WI38 (cell line): ENCODE measurements around the gene IRAK1.
"Not testable (repeated sequence)": the region's sequence is repeated elsewhere in the genome, so short reads cannot be mapped to it uniquely, and the experiment has no call there.

ENCODE experiments used
- H3K4me3 ChIP-seq: 2 replicates; pipeline ENCODE4 v1.5.1; 2011; ENCODE audit warnings: low read depth, mild to moderate bottlenecking, control low read depth, low read length
- TF ChIP-seq, protein P1 (sequence below): IDR thresholded peaks from 2 replicates; pipeline ENCODE4 v1.5.1; 2012; ENCODE audit warnings: low read depth, mild to moderate bottlenecking, control low read depth, low read length

Gene IRAK1

GRCh38 chrX:154002215-154002719 lies 17.4 kb downstream of the IRAK1 start:
- TF ChIP-seq, protein P1, sequence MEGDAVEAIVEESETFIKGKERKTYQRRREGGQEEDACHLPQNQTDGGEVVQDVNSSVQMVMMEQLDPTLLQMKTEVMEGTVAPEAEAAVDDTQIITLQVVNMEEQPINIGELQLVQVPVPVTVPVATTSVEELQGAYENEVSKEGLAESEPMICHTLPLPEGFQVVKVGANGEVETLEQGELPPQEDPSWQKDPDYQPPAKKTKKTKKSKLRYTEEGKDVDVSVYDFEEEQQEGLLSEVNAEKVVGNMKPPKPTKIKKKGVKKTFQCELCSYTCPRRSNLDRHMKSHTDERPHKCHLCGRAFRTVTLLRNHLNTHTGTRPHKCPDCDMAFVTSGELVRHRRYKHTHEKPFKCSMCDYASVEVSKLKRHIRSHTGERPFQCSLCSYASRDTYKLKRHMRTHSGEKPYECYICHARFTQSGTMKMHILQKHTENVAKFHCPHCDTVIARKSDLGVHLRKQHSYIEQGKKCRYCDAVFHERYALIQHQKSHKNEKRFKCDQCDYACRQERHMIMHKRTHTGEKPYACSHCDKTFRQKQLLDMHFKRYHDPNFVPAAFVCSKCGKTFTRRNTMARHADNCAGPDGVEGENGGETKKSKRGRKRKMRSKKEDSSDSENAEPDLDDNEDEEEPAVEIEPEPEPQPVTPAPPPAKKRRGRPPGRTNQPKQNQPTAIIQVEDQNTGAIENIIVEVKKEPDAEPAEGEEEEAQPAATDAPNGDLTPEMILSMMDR = no peak
- no peak overlapping the region for H3K4me3 ChIP-seq

DNA sequence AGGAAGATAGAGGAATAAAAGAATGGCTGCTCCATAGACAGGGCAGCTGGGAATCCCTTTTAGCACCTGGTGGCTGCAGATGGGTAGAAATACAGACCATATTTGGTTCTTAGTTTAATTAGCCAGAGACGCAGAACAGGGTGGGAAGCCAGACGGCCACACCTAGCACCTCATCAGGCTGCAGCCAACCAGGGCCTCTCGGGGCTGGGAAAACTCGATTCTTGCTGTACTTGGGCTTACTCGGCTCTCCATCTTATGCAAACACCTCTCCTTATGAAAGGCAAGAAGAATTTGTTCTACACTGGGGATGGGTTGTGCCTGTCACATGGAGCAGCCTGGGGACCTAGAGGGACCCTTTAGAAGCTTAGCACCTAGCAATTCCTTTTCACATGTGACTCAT lies 19.7 kb downstream of the IRAK1 start:
- TF ChIP-seq, protein P1 = no peak
- no peak overlapping the region for H3K4me3 ChIP-seq

DNA sequence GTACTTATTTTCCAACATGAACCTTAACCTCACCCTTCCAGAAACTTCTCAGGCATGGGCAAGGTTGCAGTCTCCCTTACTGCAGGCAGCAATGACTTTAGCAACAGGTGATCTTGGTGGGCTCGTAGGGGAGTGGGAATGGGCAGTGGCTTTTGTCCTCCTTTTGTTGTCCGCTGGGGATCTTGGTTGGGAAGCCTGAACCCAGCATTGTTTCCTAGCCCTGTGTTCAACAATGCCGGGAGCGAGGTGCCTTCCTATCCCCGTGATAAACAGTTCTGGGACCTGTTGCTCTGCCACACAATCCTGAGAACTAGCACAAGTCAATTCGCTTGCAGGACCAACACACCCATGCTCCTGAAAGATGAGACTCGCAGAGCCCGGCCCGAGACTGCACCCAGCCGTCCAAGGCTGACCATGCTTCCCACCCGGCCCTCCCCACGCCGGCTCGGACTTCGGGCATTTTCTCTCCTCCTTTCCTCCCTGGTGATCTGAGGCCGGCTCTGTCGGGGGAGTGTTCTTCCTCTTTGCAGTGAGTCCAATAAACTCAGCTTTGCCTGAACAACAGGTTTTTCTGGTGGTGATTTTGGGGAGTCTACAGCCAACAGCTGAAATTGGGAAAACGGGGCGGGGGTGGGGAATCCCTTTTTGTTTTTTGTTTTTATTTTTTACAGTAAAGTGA lies 20.2 kb downstream of the IRAK1 start:
- no peak overlapping the region for H3K4me3 ChIP-seq
- TF ChIP-seq, protein P1 = no peak

DNA sequence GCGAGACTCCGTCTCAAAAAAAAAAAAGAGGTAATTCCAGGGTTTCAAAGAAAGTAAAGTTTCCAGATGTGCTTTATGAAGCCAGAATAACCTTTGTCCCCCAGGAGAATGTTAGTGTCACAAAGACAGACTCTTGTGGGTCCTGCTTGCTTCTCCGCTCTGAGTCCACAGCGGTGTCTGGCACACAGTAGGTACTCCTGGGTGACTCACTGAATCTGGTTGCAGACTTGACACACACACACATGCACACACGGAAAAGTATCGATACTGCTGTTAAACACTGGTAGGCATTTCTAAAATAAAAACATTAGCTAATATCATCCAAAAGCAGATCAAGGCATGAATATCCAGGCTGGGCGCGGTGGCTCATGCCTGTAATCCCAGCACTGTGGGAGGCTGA lies 24.2 kb downstream of the IRAK1 start:
- no peak overlapping the region for H3K4me3 ChIP-seq
- TF ChIP-seq, protein P1 = no peak

DNA sequence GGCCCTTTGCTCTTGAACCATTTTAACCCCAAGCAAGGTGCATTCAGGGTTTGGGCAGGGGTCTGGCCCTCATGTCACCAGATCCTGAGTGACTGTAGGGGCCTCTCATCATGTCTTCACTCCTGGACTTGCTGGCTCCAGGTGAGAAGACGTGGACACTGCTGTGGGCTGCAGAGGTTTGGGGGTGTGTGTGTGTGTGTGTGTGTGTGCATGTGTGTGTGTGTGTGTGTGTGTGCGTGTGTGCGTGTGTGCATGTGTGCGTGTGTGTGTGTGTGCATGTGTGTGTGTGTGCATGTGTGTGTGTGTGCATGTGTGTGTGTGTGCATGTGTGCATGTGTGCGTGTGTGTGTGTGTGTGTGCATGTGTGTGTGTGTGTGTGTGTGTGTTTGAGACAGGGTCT lies 25.3 kb downstream of the IRAK1 start:
- H3K4me3 ChIP-seq = not testable (repeated sequence)

DNA sequence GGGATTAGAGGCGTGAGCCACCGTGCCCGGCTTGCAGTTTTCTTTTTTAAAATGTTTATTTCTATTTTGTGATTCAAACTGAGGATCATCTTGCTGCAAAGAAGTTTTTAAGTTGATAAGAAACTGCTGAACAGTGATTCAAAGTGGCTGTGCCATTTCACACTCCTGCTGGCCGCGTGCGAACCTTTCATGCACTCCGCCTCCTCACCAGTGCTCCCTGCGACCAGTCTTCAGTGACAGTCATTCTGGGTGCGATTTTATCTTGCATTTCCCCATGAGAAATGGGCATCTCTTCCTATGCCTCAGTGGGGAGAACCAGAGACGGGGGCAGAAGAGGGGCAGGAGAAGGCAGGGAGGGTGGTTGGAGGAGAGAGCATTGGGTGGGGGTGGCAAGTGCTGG lies 25.7 kb downstream of the IRAK1 start:
- TF ChIP-seq, protein P1 = no peak
- H3K4me3 ChIP-seq = no peak overlapping the region

- H3K4me3 ChIP-seq = no peak overlapping the region
- TF ChIP-seq, protein P1 = no peak
These were observed 26.6 kb downstream of the IRAK1 start for GRCh38 chrX:153993079-153993478.

DNA sequence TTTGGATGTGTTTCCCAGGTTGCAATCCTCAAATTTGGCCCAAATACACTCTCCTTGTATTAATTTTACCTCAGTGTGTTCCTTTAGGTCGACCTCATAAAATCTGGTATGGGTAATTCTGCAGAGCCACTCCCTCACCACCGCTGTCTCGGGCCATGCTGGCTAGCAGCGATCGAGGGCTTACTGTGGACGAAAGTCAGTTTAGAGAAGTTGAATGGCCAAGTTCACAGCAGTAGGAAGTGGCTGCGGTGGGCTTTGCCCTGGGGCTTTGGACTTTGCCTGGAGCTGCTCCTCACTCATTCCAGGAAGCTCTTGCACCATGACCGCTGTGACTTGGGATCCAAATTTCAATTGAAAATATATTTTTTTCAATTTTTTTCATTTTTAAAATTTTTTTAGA lies 27.5 kb downstream of the IRAK1 start:
- TF ChIP-seq, protein P1 = no peak

More for the DNA sequence above, 27.5 kb downstream of the IRAK1 start:
- H3K4me3 ChIP-seq = no peak overlapping the region
